Measurements from ENCODE around the gene HOXA3.
A peak's percentile ranks its signal among the peaks of the same experiment; 100 is the strongest.

HOXA3 gene

DNA sequence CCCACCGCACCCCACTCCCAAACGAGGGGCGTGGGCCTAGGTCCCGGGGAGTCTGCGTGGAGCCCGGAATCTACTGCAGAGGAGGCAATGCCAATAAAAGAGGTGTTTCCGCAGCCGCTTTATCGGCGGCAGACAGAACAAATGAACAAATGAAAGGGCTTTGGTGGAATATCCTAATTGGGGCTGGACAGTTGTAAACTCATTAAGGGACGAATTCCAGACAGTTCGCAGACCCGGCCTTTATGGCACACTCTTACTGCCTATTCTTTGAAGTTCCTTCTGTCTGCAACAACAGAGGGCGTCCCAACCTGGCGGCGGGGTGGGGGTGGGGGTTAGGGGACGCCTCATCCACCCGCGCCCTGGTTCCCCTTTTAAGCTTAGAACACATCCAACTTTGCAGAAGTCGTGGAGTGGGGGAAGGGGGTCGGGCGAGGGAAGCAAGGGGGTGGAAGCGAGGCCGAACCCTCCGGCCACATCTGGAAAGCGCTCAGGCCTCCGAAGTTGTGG, 8.9 kb upstream of the HOXA3 start:
- in situ Hi-C loops (cut with HindIII; ENCODE audit: low pct_ligation_motif_present, low pct_unique_long_range_greater_than_20kb, low sequenced_read_pairs) = loop anchor here (10.0 kb wide), 1 partner anchor 776 kb away; no protein-coding TSS in a partner anchor
- peak; percentile 62 for DNase-seq

DNA sequence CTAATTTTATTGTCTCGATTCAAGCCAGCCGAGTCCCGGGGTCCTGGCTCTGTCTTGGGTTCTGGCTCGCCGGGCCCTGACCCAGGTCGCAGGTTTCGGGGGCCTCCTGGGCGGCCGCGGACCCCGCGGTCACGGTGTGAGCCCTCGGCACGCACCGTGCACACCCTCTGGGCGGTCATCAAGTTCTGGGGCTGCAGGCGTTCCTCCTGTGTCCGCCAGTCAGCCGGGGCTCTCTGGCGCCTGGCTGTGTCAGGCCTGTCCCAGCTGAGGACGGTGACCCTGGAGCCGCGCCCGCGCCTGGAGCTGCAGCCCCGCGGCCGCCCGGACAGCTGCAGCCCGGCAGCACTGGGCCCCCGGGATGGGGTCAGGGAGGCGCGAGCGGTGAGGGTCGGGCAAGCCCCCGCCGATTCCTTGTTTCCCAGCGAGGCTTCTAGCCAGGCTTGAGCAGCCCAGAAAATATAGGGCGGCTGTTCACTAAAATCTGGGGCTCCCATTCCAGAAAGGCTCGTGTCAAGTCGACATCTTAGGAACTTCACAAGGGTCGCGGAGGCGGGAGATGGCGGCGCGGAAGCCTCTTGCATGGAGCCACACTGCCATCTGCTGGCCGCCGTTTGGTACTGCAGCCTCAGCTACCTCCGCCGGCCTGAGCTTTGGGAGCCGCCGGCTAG, 8.3 kb upstream of the HOXA3 start:
- in situ Hi-C loops (cut with HindIII; ENCODE audit: low pct_ligation_motif_present, low pct_unique_long_range_greater_than_20kb, low sequenced_read_pairs) = loop anchor here (10.0 kb wide), 1 partner anchor 776 kb away; no protein-coding TSS in a partner anchor
- DNase-seq = peak; percentile 91

- peak; percentile 39 for DNase-seq
- in situ Hi-C loops (cut with HindIII; ENCODE audit: low pct_ligation_motif_present, low pct_unique_long_range_greater_than_20kb, low sequenced_read_pairs) = loop anchor here (10.0 kb wide), 1 partner anchor 775 kb away; no protein-coding TSS in a partner anchor
Measured at GRCh38 chr7:27160145-27160545, 7.8 kb upstream of the HOXA3 start.

GRCh38 chr7:27159266-27160144, 7.1 kb upstream of the HOXA3 start:
- peak; percentile 47 for DNase-seq
- in situ Hi-C loops (cut with HindIII; ENCODE audit: low pct_ligation_motif_present, low pct_unique_long_range_greater_than_20kb, low sequenced_read_pairs) = loop anchor here (10.0 kb wide), 1 partner anchor 775 kb away; no protein-coding TSS in a partner anchor

- peak; percentile 43 for DNase-seq
- in situ Hi-C loops (cut with HindIII; ENCODE audit: low pct_ligation_motif_present, low pct_unique_long_range_greater_than_20kb, low sequenced_read_pairs) = no loop called here
Measured at GRCh38 chr7:27158436-27159265, 6.3 kb upstream of the HOXA3 start.

DNA sequence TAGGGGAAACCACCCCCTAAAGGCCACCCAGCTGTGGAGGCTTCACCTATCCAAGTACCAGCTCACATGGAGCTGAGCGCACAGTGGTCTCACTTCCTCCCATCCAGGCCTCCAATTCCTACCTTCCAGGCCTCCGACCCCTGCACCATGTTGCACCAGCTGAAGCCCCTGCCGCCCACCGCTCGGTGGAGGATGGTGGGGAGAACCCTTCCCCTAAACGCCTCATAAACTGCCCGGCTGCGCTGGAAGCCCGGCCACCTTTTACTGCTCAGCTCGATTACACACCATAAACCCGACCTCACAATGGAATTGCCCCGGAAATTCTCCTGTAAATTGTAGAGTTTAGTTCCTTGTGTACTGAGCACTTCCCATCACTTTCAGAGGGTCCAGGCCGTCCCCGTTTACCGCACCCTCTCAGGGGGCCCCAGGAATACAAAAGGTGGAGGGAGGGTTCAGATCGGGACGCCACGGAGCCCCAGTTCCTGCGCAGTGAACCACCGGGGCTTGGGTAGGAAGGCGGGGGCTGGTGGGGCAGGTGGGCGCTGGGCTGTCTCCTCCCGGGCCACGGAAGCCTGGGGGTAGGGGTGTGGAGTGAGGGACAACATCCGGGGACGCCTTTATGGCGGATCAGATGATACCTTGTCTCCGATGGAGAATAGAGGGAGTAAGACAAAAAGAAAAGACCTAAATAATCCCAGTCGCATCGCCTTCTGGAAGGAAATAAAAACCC, 5.5 kb upstream of the HOXA3 start:
- peak; percentile 46 for DNase-seq
- in situ Hi-C loops (cut with HindIII; ENCODE audit: low pct_ligation_motif_present, low pct_unique_long_range_greater_than_20kb, low sequenced_read_pairs) = no loop called here

DNA sequence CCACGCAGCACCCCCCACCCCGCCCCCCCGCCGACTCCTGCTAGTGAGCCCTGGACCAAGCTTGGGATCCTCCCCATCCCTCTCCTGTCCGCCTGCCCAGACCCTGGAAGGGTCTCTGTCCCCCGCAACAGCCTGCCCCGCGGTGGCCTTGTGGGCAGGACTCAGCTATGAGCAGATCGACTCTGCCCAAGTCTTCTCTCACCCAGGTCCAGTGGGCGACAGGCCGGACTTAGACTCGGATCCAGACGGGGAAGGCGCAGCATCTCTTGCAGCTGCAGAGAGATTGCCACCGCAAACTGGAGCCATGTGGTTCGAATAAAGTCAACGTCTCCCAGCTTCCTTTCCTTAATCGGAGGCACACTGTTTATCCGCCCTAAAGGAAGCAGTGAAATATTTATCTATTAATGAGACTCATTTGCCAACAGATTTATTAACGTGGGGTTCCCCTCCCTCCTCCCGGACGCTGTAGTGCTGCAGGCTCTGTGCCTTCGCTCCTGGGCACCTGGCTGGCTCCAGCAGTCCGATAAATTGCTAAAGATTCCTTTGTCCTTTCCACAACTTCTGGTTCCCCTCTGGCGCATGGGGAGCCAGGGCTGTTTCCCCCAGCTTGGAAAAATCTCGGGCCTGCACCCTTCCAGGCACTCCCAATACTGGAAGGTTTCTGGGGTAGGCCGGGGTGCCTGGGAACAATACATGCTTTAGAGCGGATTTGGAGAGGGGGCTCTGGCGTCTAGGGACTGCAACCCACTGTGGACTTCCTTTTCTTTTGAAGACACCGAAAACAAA, 4.7 kb upstream of the HOXA3 start:
- in situ Hi-C loops (cut with HindIII; ENCODE audit: low pct_ligation_motif_present, low pct_unique_long_range_greater_than_20kb, low sequenced_read_pairs) = no loop called here
- peak; percentile 48 for DNase-seq

DNA sequence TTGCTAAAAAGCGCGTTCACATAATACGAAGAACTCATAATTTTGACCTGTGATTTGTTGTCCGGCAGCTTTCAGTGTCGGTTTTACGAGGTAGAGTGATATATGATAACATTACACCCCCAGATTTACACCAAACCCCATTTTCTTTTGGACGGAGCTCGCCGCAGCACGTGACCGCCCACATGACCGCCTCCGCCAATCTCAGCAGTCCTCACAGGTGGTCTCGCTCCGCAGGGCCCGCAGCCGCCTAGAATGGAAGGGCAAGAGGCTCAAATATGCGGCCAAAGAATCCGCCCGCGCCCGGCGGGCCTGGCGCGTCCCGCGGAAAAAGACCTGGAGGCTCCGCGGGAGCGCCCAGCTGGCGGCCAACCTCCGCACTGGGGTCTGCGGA, 4.1 kb upstream of the HOXA3 start, which contains the start of gene HOXA7:
TSS of gene HOXA7 (minus strand) at position 168 of the 391 bp plus-strand sequence. CDS start at position 38, 130 bp downstream.
- in situ Hi-C loops (cut with HindIII; ENCODE audit: low pct_ligation_motif_present, low pct_unique_long_range_greater_than_20kb, low sequenced_read_pairs) = no loop called here
- DNase-seq = peak; percentile 82

GRCh38 chr7:27155816-27156507, 3.6 kb upstream of the HOXA3 start:
- in situ Hi-C loops (cut with HindIII; ENCODE audit: low pct_ligation_motif_present, low pct_unique_long_range_greater_than_20kb, low sequenced_read_pairs) = no loop called here

GRCh38 chr7:27154901-27155815, 2.8 kb upstream of the HOXA3 start:
- in situ Hi-C loops (cut with HindIII; ENCODE audit: low pct_ligation_motif_present, low pct_unique_long_range_greater_than_20kb, low sequenced_read_pairs) = no loop called here
- DNase-seq = peak; percentile 57

More at GRCh38 chr7:27155816-27156507, 3.6 kb upstream of the HOXA3 start:
- peak; percentile 56 for DNase-seq

GRCh38 chr7:27154369-27154768, 2.0 kb upstream of the HOXA3 start:
- in situ Hi-C loops (cut with HindIII; ENCODE audit: low pct_ligation_motif_present, low pct_unique_long_range_greater_than_20kb, low sequenced_read_pairs) = no loop called here

GRCh38 chr7:27153526-27153925, 1.1 kb upstream of the HOXA3 start:
- in situ Hi-C loops (cut with HindIII; ENCODE audit: low pct_ligation_motif_present, low pct_unique_long_range_greater_than_20kb, low sequenced_read_pairs) = no loop called here
- no peak for DNase-seq

More at GRCh38 chr7:27154369-27154768, 2.0 kb upstream of the HOXA3 start:
- no peak for DNase-seq

DNA sequence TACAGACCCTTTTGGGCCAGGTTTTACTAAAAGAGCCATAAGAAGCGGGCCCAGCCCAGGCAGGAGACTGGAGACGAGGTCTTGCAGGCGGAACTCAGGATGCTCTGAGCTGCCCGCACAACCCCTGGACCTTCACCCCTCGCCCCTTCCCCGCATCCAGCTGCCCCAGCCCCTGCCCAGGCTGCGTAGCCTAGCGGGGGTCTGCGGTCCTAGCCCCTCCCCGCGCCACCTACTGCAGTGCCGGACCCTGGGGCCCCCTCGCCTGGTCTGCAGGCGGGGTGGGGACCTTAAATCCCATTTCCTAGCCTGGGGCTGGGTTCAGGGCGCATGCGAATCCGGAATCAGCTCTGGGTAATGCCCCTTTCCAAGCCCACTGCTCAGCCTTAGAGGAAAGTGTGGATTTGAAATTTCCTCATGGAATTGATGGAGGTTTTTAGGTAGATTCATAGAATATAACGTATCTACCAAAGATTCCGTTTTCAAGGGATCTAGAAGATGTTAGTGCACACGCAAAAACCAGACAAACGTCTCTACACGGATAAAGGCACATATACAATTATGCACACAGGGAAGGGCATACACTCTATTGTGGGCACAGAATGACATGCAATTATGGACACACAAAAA, 546 bp upstream of the HOXA3 start:
- DNase-seq = no peak
- in situ Hi-C loops (cut with HindIII; ENCODE audit: low pct_ligation_motif_present, low pct_unique_long_range_greater_than_20kb, low sequenced_read_pairs) = no loop called here

DNA sequence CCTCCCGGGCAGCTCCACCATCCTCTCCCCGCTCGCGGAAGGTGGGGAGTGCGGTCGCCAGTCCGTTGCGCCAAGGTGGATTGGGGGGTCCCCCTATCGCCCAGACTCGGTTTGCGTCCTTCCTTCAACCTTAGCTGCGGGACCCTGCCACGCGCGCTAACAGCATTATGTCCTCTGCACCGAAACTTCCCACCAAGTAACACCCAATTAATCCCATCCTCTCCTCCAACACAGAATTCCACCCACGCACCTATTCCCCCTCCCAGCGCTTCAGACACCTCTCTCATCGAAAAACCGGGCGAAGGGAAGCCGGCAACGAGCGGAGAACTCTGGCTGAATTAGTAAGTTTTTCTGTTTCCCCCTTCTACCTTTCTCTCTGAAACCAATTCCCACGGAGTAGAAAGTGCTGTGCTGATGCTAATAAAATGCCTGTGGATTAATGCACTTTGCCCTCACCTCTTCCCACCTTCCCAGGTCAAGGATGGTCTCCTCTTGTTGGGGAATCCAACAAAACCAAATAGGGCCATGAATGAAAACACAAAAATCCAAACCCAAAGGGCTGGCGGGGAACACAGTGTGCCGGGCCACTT, 947 bp downstream of the HOXA3 start:
- DNase-seq = peak; percentile 24
- in situ Hi-C loops (cut with HindIII; ENCODE audit: low pct_ligation_motif_present, low pct_unique_long_range_greater_than_20kb, low sequenced_read_pairs) = no loop called here

Measured in ACHN (cell line).